Coronary artery (tissue), 2 donors: ENCODE measurements around the gene SCO1.

Source experiments
- DNase-seq: peaks from one replicate; pipeline ENCODE4 v3.0.0-alpha.2; 2017; ENCODE audit warnings: low spot score
- H3K27ac ChIP-seq, 2 donors: fragments of 200-600 bp; sonication (generic); one replicate each; pipeline ENCODE4 v1.5.1; 2016 to 2019
- H3K4me3 ChIP-seq: fragments of 200-600 bp; sonication (generic); 2 replicates; pipeline ENCODE4 v1.5.1; 2016; ENCODE audit warnings: mild to moderate bottlenecking, moderate library complexity
- TF ChIP-seq, protein P1 (sequence below): fragments of 200-600 bp; sonication (generic); IDR thresholded peaks from one replicate; pipeline ENCODE4 v1.5.1; 2019; ENCODE audit warnings: antibody characterized with exemption

The SCO1 gene

DNA sequence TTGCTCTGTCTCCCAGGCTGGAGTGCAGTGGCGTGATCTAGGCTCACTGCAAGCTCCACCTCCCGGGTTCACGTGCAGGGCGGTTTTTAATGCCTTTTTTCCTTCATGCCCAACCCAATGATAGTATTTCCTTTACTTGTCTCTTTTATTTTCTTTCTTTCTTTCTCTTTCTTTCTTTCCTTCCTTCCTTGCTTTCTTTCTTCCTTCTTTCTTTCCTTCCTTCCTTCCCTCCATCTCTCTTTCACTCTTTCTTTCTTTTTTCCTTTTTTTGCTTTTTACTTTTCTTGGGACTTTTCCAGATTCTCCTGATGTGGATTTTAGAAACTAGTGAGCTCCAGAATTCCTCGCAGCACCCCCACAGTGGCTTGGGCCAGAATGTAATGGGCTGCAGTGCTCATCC, 43.3 kb downstream of the SCO1 start:
- TF ChIP-seq, protein P1, sequence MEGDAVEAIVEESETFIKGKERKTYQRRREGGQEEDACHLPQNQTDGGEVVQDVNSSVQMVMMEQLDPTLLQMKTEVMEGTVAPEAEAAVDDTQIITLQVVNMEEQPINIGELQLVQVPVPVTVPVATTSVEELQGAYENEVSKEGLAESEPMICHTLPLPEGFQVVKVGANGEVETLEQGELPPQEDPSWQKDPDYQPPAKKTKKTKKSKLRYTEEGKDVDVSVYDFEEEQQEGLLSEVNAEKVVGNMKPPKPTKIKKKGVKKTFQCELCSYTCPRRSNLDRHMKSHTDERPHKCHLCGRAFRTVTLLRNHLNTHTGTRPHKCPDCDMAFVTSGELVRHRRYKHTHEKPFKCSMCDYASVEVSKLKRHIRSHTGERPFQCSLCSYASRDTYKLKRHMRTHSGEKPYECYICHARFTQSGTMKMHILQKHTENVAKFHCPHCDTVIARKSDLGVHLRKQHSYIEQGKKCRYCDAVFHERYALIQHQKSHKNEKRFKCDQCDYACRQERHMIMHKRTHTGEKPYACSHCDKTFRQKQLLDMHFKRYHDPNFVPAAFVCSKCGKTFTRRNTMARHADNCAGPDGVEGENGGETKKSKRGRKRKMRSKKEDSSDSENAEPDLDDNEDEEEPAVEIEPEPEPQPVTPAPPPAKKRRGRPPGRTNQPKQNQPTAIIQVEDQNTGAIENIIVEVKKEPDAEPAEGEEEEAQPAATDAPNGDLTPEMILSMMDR: no peak
- H3K27ac ChIP-seq: no peak overlapping the region
- H3K4me3 ChIP-seq: no peak overlapping the region
- no peak for DNase-seq

DNA sequence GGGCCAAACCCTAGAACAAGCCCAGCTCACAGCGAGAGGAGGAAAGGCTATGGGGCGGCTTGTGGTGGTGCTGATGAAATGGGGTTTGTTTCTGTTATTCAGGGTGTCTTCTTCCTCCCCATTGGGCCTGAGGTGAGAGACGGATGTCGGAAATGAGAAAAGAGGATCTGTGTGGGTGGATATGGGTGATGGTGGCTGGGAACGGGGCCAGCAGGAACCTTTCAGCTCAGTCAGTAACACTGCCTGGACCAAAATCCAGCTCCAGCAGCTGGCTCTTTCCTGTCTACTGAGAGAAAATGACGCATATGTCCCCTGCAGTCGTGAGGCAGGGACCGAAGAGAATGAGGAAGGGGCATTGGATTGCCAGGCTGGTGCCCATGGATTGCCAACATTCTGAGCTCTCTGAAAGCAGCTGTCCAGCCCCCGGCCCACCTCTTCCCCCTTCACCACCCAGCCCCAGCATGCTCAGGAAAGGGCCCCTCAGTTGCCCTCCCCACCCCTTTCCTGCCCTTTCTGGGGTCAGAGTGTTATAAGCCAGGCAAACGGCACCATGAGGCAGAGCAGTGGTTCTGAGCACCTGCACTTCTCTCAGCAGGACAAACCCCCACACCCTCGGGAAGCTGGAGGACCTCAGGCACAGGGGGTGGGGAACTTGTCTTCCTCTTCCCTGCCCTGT, 44.2 kb downstream of the SCO1 start:
- TF ChIP-seq, protein P1: no peak
- Histone ChIP-seq H3K27ac (no peak overlapping the region), H3K4me3 (no peak overlapping the region)
- DNase-seq: no peak

DNA sequence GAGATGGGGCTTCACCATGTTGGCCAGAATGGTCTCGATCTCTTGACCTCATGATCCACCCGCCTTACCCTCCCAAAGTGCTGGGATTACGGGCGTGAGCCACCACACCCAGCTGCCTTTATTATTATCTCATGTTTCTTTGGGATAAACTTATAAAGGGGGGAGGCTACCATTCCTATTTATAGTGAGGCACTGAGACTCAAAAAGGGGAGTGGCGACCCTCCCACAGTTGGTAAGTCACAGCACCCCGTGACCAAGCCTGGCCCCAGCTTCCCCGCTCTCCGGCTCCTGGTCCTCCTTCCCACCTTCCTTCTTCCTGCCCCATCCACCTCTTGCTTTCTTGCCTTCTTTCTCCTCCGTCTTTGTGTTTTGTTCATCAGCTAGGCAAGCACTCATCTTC, 45.4 kb downstream of the SCO1 start:
- no peak for DNase-seq
- H3K27ac ChIP-seq: no peak overlapping the region
- TF ChIP-seq, protein P1: no peak
- no peak overlapping the region for H3K4me3 ChIP-seq

DNA sequence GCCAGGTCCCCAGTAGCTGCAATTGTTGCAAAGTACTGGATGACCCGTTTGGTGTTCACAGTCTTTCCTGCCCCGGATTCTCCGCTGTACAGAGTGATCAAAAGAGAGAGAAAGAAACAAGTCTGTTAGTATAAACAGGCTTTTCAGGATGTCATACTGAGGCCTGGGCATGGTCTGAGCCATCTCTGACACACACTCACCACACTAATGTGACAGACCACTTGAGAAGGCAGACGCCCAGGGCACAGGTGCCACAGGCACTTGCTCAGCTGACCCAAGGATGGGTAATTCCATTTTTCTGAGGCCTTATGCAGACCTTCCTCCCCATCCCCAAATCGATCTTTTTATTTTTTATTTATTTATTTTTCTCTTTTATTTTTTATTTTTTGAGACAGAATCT, 47.7 kb downstream of the SCO1 start:
- no peak for DNase-seq
- H3K4me3 ChIP-seq: no peak overlapping the region
- TF ChIP-seq, protein P1: no peak
- no peak overlapping the region for H3K27ac ChIP-seq

DNA sequence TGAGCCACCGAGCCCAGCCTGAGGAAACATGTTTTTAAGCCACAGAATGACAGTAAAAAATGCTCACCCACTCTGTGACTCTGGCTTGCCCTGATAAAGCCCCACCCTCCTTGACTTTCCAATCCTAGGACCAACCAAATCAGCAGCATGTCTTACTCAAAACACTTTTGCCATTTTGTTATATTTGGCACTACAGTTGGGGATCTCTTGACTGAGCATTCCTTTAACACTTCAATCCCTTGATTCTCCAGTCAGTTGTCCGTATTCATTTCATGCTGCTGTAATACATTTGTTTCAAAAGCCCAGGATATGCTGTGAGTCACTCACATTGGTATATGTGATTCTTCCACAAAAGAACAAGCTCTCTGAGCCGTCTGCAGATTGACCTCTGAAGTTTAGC, 48.4 kb downstream of the SCO1 start:
- Histone ChIP-seq H3K4me3 (no peak overlapping the region), H3K27ac (no peak overlapping the region)
- TF ChIP-seq, protein P1: no peak
- DNase-seq: no peak

DNA sequence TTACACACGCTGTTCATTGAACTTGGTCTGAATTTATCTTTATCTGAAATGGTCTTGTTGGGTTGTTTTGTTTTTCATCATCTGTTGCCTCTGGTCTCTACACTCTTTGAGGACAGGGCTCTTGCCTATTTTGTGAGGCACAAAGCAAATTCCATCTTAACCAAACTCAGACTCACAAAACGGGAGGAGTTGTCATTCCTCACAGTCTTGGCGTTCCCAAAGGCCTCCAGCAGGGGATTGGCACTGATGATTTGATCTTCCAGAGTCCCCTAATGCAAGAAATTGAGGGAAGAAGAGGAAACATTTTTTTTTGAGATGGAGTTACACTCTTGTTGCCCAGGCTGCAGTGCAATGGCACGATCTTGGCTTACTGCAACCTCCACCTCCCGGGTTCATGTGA, 49.0 kb downstream of the SCO1 start:
- no peak for DNase-seq
- TF ChIP-seq, protein P1: no peak
- Histone ChIP-seq H3K4me3 (no peak overlapping the region), H3K27ac (no peak overlapping the region)

DNA sequence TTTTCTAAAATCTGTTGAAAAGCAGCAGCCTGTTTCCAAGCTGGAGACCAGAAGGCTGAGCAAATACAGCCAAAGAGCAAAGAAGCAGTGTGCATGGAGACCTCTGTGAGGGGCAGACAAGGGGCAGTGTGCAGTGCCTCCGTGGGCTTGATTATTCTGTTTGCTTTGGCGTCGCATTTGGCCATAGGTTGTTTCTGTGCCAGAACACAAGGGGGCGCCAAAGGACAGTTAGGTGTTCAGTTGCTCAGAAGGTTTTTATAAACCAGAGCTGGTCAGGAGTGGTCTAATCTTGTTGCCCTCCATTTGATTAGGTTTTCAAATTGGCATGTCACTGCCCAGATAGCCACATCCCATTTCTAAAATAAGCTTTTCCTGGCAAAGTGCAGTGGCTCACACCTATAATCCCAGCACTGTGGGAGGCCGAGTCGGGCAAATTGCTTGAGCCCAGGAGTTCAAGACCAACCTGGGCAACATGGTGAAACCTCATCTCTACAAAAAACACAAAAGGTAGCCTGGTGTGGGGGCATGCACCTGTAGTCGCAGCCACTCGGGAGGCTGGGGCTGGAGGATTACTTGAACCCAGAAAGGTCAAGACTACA, 50.8 kb downstream of the SCO1 start:
- TF ChIP-seq, protein P1: peak; percentile 87
- Histone ChIP-seq H3K27ac (no peak overlapping the region), H3K4me3 (no peak overlapping the region)
- no peak for DNase-seq
